Astrocyte (in vitro differentiated cells and primary cell): ENCODE data around the gene CCDC200. TPM values are rescaled to one million over a fixed set of nuclear protein-coding genes. Genes with fewer than 3 reads are reported as not detected.
"Not testable (repeated sequence)": the region's sequence is repeated elsewhere in the genome, so short reads cannot be mapped to it uniquely, and the experiment has no call there.

ENCODE experiments used
- DNase-seq: peaks from one replicate; pipeline ENCODE4 v3.0.0-alpha.2; 2010; ENCODE audit warnings: low read depth
- FAIRE-seq: peaks from 2 replicates; lab custom pipeline; 2011; peaks lifted over from hg19 to GRCh38; lab: Jason Lieb, UNC
- H2AFZ ChIP-seq: 2 replicates; pipeline ENCODE4 v1.6.0; 2012; ENCODE audit warnings: low read depth, low read length, inconsistent platforms
- H3K27ac ChIP-seq: 2 replicates; pipeline ENCODE4 v1.5.1; 2011; ENCODE audit warnings: low read depth, low read length, inconsistent platforms
- H3K27me3 ChIP-seq: 2 replicates; pipeline ENCODE4 v1.6.0; 2011; ENCODE audit warnings: low read length, inconsistent platforms; ENCODE audit not compliant: insufficient read depth
- H3K36me3 ChIP-seq: 2 replicates; pipeline ENCODE4 v1.5.1; 2011; ENCODE audit warnings: low read length, inconsistent platforms; ENCODE audit not compliant: insufficient read depth
- H3K4me1 ChIP-seq: 2 replicates; pipeline ENCODE4 v1.5.1; 2011; ENCODE audit warnings: low read length, inconsistent platforms; ENCODE audit not compliant: insufficient read depth
- H3K4me2 ChIP-seq: 2 replicates; pipeline ENCODE4 v1.6.0; 2012; ENCODE audit warnings: low read length, inconsistent platforms
- H3K4me3 ChIP-seq: 2 replicates; pipeline ENCODE4 v1.5.1; 2011; ENCODE audit warnings: low read depth, mild to moderate bottlenecking, low read length, inconsistent platforms; ENCODE audit not compliant: insufficient read depth
- H3K79me2 ChIP-seq: 2 replicates; pipeline ENCODE4 v1.6.0; 2012; ENCODE audit warnings: mild to moderate bottlenecking, low read length, inconsistent platforms; ENCODE audit not compliant: insufficient read depth
- H3K9ac ChIP-seq: 2 replicates; pipeline ENCODE4 v1.6.0; 2012; ENCODE audit warnings: mild to moderate bottlenecking, low read length, inconsistent platforms
- H3K9me3 ChIP-seq: 2 replicates; pipeline ENCODE4 v1.5.1; 2012; ENCODE audit warnings: low read depth, mild to moderate bottlenecking, low read length, inconsistent platforms; ENCODE audit not compliant: insufficient read depth
- H4K20me1 ChIP-seq: 2 replicates; pipeline ENCODE4 v1.6.0; 2012; ENCODE audit warnings: low read length, inconsistent platforms; ENCODE audit not compliant: insufficient read depth
- H3K27ac Mint-ChIP-seq: one replicate; pipeline ENCODE4 v1.8.0; 2021; ENCODE audit warnings: mild to moderate bottlenecking, mixed read lengths; ENCODE audit not compliant: unreplicated experiment
- H3K27me3 Mint-ChIP-seq: one replicate; pipeline ENCODE4 v1.8.0; 2021; ENCODE audit warnings: low read depth, mixed read lengths; ENCODE audit not compliant: unreplicated experiment
- H3K36me3 Mint-ChIP-seq: one replicate; pipeline ENCODE4 v1.8.0; 2021; ENCODE audit warnings: low read depth, mixed read lengths; ENCODE audit not compliant: unreplicated experiment
- H3K4me1 Mint-ChIP-seq: one replicate; pipeline ENCODE4 v1.8.0; 2021; ENCODE audit warnings: low read depth, mixed read lengths; ENCODE audit not compliant: unreplicated experiment
- H3K4me3 Mint-ChIP-seq: one replicate; pipeline ENCODE4 v1.8.0; 2021; ENCODE audit warnings: mild to moderate bottlenecking, moderate library complexity, mixed read lengths; ENCODE audit not compliant: unreplicated experiment
- H3K9me3 Mint-ChIP-seq: one replicate; pipeline ENCODE4 v1.8.0; 2021; ENCODE audit warnings: mild to moderate bottlenecking, mixed read lengths; ENCODE audit not compliant: unreplicated experiment
- EZH2 ChIP-seq: IDR thresholded peaks from 2 replicates; pipeline ENCODE4 v1.6.1; 2012; ENCODE audit warnings: mild to moderate bottlenecking, low read length, inconsistent platforms; ENCODE audit not compliant: insufficient read depth
- total RNA-seq: library from RNA; stranded (reverse); gene quantifications from 2 replicates; pipeline ENCODE4 v1.2.1, GENCODE V29; 2021
- TF ChIP-seq, protein P1 (sequence below): IDR thresholded peaks from 2 replicates; pipeline ENCODE4 v1.5.1; 2011; ENCODE audit warnings: low read depth, mild to moderate bottlenecking, inconsistent platforms, low read length, moderate library complexity; ENCODE audit not compliant: insufficient read depth

Gene CCDC200
- total RNA-seq, 1 donor from 2014 or later = not detected

DNA sequence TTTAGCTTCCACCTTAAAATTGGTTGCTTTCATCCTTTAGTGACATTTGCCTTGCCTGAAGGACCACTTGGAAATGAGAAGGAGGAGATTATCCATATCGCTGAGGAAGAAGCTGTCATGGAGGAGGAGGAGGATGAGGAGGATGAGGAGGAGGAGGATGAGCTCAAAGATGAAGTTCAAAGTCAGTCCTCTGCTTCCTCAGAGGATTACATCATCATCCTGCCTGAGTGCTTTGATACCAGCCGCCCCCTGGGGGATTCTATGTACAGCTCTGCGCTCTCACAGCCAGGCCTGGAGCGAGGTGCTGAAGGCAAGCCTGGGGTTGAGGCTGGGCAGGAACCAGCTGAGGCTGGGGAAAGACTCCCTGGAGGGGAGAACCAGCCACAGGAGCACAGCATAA, 28.3 kb downstream of the CCDC200 start:
- FAIRE-seq = no peak

DNA sequence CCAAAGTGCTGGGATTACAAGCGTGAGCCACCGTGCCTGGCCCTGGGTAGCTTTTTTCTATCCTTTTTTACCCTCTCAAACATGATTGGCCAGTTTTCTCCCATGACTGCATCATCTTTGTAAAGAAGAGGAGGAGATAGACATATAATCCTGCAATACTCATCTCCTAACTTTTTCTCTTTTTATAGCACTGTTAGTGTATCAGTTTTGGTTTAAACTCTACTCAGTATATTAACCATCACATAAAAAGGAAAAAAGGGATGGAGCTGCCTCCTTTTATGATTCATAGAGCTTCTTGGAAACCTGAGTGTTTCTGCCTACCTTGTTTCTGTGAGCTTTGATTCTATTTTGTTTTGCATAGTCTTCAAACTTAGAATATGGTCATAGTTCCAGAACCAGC, 28.8 kb downstream of the CCDC200 start:
- Histone ChIP-seq H4K20me1 (no peaks in the 10 kb centered on the region), H3K9ac (no peak overlapping the region), H3K4me3 (no peak overlapping the region), H3K79me2 (no peaks in the 10 kb centered on the region), H3K4me1 (no peaks in the 10 kb centered on the region), H3K36me3 (peaks cover 42% of the 10 kb centered on the region), H2AFZ (no peak overlapping the region), H3K4me2 (no peak overlapping the region), H3K27me3 (no peaks in the 10 kb centered on the region), H3K9me3 (no peaks in the 10 kb centered on the region), H3K27ac (no peak overlapping the region)
- TF ChIP-seq EZH2 = no peak
- TF ChIP-seq, protein P1, sequence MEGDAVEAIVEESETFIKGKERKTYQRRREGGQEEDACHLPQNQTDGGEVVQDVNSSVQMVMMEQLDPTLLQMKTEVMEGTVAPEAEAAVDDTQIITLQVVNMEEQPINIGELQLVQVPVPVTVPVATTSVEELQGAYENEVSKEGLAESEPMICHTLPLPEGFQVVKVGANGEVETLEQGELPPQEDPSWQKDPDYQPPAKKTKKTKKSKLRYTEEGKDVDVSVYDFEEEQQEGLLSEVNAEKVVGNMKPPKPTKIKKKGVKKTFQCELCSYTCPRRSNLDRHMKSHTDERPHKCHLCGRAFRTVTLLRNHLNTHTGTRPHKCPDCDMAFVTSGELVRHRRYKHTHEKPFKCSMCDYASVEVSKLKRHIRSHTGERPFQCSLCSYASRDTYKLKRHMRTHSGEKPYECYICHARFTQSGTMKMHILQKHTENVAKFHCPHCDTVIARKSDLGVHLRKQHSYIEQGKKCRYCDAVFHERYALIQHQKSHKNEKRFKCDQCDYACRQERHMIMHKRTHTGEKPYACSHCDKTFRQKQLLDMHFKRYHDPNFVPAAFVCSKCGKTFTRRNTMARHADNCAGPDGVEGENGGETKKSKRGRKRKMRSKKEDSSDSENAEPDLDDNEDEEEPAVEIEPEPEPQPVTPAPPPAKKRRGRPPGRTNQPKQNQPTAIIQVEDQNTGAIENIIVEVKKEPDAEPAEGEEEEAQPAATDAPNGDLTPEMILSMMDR = no peak
- H3K27me3 Mint-ChIP-seq = no peaks in the 10 kb centered on the region
- H3K9me3 Mint-ChIP-seq = no peaks in the 10 kb centered on the region
- FAIRE-seq (no peak), DNase-seq (no peak)
- peaks cover 30% of the 10 kb centered on the region for H3K36me3 Mint-ChIP-seq
- no peak overlapping the region for H3K4me3 Mint-ChIP-seq
- peak overlapping the region; percentile 34 for H3K27ac Mint-ChIP-seq
- H3K4me1 Mint-ChIP-seq = no peaks in the 10 kb centered on the region

More for the DNA sequence above, 28.3 kb downstream of the CCDC200 start:
- Histone ChIP-seq H3K9me3 (no peaks in the 10 kb centered on the region), H3K36me3 (peaks cover 37% of the 10 kb centered on the region), H2AFZ (no peak overlapping the region), H3K4me3 (no peak overlapping the region), H3K4me1 (no peaks in the 10 kb centered on the region), H3K27me3 (no peaks in the 10 kb centered on the region), H3K4me2 (no peak overlapping the region), H4K20me1 (no peaks in the 10 kb centered on the region), H3K79me2 (no peaks in the 10 kb centered on the region), H3K27ac (no peak overlapping the region), H3K9ac (no peak overlapping the region)
- Mint-ChIP-seq H3K36me3 (peaks cover 32% of the 10 kb centered on the region), H3K4me3 (no peak overlapping the region), H3K27me3 (no peaks in the 10 kb centered on the region), H3K4me1 (no peaks in the 10 kb centered on the region), H3K27ac (no peak overlapping the region), H3K9me3 (no peaks in the 10 kb centered on the region)
- no peak for TF ChIP-seq EZH2
- TF ChIP-seq, protein P1 = no peak
- no peak for DNase-seq

- Histone ChIP-seq H3K79me2 (no peaks in the 10 kb centered on the region), H3K27ac (no peak overlapping the region), H3K27me3 (no peaks in the 10 kb centered on the region), H3K4me2 (no peak overlapping the region), H4K20me1 (no peaks in the 10 kb centered on the region), H3K36me3 (peaks cover 61% of the 10 kb centered on the region), H2AFZ (no peak overlapping the region), H3K4me3 (no peak overlapping the region), H3K9ac (no peak overlapping the region), H3K4me1 (no peaks in the 10 kb centered on the region), H3K9me3 (no peaks in the 10 kb centered on the region)
- Mint-ChIP-seq H3K27ac (no peak overlapping the region), H3K27me3 (no peaks in the 10 kb centered on the region), H3K4me1 (no peaks in the 10 kb centered on the region), H3K4me3 (no peak overlapping the region), H3K36me3 (peaks cover 30% of the 10 kb centered on the region), H3K9me3 (no peaks in the 10 kb centered on the region)
- TF ChIP-seq, protein P1 = no peak
- no peak for TF ChIP-seq EZH2
- FAIRE-seq (no peak), DNase-seq (no peak)
Measured at GRCh38 chr17:43193251-43193650, 35.2 kb downstream of the CCDC200 start.

DNA sequence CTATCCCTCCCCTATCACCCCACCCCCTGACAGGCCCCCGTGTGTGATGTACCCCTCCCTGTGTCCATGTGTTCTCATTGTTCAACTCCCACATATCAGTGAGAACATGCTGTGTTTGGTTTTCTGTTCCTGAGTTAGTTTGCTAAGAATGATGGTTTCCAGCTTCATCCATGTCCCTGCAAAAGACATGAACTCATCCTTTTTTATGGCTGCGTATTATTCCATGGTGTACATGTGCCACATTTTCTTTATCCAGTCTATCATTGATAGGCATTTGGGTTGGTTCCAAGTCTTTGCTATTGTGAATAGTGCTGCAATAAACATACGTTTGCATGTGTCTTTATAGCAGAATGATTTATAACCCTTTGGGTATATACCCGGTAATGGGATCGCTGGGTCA, 41.8 kb downstream of the CCDC200 start:
- H3K4me1 Mint-ChIP-seq, H3K27ac Mint-ChIP-seq, H3K9me3 ChIP-seq, H3K4me3 ChIP-seq, H3K79me2 ChIP-seq, H3K27me3 Mint-ChIP-seq, H4K20me1 ChIP-seq, H3K4me3 Mint-ChIP-seq, H3K27me3 ChIP-seq, DNase-seq, H3K4me1 ChIP-seq, H2AFZ ChIP-seq, H3K4me2 ChIP-seq, H3K27ac ChIP-seq, H3K9ac ChIP-seq, FAIRE-seq, H3K9me3 Mint-ChIP-seq: not testable (repeated sequence)
- peaks cover 14% of the 10 kb centered on the region for H3K36me3 Mint-ChIP-seq
- H3K36me3 ChIP-seq = peaks cover 29% of the 10 kb centered on the region
